BLaER1 (cell line): Measurements from ENCODE around the gene ERG.
A peak's percentile ranks its signal among the peaks of the same experiment; 100 is the strongest.

ENCODE experiments used
- H3K27ac ChIP-seq: shearing (Covaris generic); formaldehyde crosslinking; 2 replicates; pipeline ENCODE4 v1.8.1; 2022
- H3K27me3 ChIP-seq: shearing (Covaris generic); formaldehyde crosslinking; 2 replicates; pipeline ENCODE4 v1.8.1; 2022
- H3K36me3 ChIP-seq: shearing (Covaris generic); formaldehyde crosslinking; 2 replicates; pipeline ENCODE4 v1.8.1; 2022
- H3K4me1 ChIP-seq: shearing (Covaris generic); formaldehyde crosslinking; 2 replicates; pipeline ENCODE4 v1.8.1; 2022
- H3K4me2 ChIP-seq: shearing (Covaris generic); formaldehyde crosslinking; 2 replicates; pipeline ENCODE4 v1.8.1; 2022
- H3K4me3 ChIP-seq: shearing (Covaris generic); formaldehyde crosslinking; 2 replicates; pipeline ENCODE4 v1.8.1; 2022
- H3K9ac ChIP-seq: shearing (Covaris generic); formaldehyde crosslinking; 2 replicates; pipeline ENCODE4 v1.8.1; 2022
- H3K9me3 ChIP-seq: shearing (Covaris generic); formaldehyde crosslinking; 2 replicates; pipeline ENCODE4 v1.8.1; 2022
- H4K20me1 ChIP-seq: shearing (Covaris generic); formaldehyde crosslinking; 2 replicates; pipeline ENCODE4 v1.8.1; 2022
- Cebpa-rat ChIP-seq: shearing (Covaris generic); IDR thresholded peaks from 2 replicates; pipeline ENCODE4 v1.8.1; 2022

Gene ERG

DNA sequence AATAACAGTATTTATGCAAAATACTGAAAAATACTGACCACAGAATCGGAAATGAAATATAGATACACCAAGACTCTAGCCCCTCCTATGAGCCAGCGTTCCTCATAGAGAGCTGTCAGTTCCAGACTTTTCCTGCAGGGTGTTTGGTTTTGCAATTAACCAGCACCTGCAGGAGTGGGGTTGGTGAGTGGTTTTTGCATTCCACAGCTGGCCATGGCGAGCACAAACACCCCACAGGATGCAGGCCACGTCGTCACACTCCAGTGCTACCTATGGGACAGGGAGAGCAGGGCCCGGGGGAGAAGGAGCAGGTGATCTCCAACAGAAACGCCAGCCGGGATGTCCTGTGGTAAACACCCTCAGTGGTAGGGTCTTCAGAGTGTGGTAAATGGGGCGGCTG lies 94.1 kb downstream of the ERG start:
- Histone ChIP-seq H3K4me2 (peak overlapping the region; percentile 77), H3K4me3 (peak overlapping the region; percentile 13; the same call in 1 of the 2 replicates), H3K27ac (peak overlapping the region; percentile 89), H4K20me1 (no peaks in the 10 kb centered on the region), H3K9ac (peak overlapping the region; percentile 5; the same call in 1 of the 2 replicates), H3K4me1 (peaks cover 90% of the 10 kb centered on the region), H3K36me3 (peaks cover 79% of the 10 kb centered on the region), H3K27me3 (no peaks in the 10 kb centered on the region), H3K9me3 (peaks cover 21% of the 10 kb centered on the region)
- peak; percentile 56; the same call in 1 of the 2 replicates for TF ChIP-seq Cebpa-rat

DNA sequence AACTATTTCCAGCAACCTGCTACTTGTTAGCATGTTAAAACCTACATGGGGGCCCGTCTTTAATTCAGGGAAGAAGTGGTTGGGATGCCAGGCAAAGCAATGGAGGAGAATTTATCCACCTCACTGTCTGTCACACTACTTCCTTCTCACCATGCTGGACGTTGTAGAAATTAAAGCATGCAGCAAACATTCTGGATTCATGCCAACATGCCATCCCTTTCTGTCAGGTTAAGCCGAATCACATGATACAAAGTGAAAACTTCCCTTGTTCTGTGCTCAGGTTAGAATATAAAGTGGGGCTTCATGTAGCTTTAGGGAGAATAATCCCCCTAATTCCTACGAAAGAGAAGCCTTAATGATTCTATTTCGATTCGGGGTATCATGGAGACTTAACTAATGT lies 95.5 kb downstream of the ERG start:
- no peak overlapping the region for H3K4me3 ChIP-seq
- peak overlapping the region; percentile 77 for H3K4me2 ChIP-seq
- H3K27me3 ChIP-seq = no peaks in the 10 kb centered on the region
- no peak overlapping the region; the same call in 1 of the 2 replicates for H3K9ac ChIP-seq
- no peaks in the 10 kb centered on the region for H4K20me1 ChIP-seq
- peaks cover 79% of the 10 kb centered on the region for H3K4me1 ChIP-seq
- TF ChIP-seq Cebpa-rat = no peak
- peaks cover 80% of the 10 kb centered on the region for H3K36me3 ChIP-seq
- H3K27ac ChIP-seq = peak overlapping the region; percentile 89
- peaks cover 8% of the 10 kb centered on the region; the same call in 1 of the 2 replicates for H3K9me3 ChIP-seq

DNA sequence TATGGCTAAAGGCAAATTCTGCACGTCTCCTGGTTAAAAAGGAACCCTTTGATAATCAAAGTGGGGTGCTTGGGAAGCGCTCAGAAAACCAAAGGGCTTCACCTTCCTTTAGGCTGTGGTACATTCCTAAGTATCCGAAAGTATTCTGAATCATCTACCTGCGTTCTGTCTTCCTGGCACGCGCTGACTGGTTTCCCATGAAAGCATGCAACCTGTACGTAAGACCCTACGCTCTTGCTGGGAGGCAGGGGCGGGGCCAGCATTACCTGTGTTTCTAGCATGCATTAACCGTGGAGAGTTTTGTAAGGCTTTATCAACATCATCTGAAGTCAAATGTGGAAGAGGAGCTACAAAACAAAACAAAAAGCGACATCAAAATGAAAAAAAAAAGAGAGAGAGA lies 96.0 kb downstream of the ERG start:
- Histone ChIP-seq H3K9me3 (peaks cover 8% of the 10 kb centered on the region; the same call in 1 of the 2 replicates), H4K20me1 (no peaks in the 10 kb centered on the region), H3K4me1 (peaks cover 82% of the 10 kb centered on the region), H3K36me3 (peaks cover 85% of the 10 kb centered on the region), H3K4me3 (no peak overlapping the region), H3K4me2 (peak overlapping the region; percentile 77), H3K9ac (no peak overlapping the region; the same call in none of the 2 replicates), H3K27me3 (no peaks in the 10 kb centered on the region), H3K27ac (peak overlapping the region; percentile 89)
- TF ChIP-seq Cebpa-rat = no peak

DNA sequence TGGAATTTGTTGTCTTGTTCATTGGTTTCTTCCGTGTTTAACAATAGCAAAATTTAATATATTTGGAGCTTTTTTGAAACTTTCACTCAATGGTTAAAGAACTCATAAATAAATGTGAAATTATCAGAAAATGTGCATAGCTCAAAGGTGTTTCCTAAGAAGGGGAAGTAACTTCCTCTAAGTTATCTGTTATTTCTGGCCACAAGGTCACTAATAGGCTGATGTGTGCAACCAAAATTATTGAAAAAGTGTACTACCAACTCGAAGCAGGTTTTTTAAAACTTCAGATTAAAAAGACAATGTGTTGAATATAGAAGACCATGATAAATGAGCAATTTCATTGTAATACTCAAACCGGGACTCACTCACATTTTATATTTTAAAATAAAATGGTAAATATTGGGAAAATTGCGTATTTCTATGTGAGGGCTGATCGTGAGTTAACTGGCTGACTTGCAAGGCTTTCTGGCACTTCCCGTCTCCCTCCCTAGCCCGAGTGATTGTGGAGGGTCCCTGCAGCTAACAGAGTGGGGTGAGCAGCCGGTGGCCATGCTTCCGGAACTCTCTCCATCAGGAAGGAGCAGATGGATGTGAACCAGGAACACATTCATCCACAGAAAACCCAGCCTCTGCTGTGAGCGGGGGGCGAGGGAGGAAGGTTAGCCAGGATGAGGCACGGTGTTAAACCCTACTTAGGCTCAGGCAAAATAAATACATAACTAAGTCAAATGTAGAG lies 96.9 kb downstream of the ERG start:
- Histone ChIP-seq H3K4me2 (peak overlapping the region; percentile 77), H3K4me1 (peaks cover 82% of the 10 kb centered on the region), H3K27ac (peak overlapping the region; percentile 89), H3K36me3 (peaks cover 86% of the 10 kb centered on the region), H3K27me3 (no peaks in the 10 kb centered on the region), H3K4me3 (no peak overlapping the region), H3K9ac (peak overlapping the region; percentile 42), H4K20me1 (no peaks in the 10 kb centered on the region), H3K9me3 (peaks cover 2% of the 10 kb centered on the region; the same call in 1 of the 2 replicates)
- no peak for TF ChIP-seq Cebpa-rat

DNA sequence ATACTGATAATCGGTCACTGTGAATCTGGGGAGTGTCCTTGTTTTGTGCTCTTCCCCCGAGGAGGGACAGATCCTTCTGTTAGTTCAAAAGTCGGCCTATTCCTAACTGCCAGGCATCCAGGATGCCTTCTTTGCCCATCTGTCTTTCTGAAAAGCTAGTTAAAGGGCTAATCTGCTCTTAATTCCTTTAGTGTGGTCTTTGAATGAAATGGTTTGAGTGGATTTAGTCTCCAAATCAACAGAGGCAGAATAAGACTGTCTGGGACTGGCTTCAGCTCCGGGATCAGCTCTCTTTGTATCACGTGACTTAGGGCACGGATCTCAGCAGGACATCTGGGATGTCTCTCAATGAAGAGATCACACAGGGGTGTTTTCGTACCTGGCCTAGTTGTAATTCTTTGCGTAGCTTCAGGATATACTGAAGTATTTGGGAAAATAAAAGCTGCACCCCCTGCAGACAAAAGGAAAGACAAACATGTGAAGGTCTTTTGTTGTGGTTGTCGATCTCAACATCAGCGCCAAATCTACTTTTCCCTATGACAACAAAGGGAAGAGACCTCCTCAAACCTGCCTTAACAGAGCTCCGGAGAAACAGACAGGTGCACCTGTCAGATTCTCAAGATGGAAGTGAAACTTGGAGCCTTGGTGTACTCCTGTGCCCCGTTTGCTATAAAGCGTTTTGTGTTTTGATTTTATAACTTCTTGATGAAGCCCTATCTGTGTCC lies 97.9 kb downstream of the ERG start:
- no peak overlapping the region for H3K4me2 ChIP-seq
- peaks cover 90% of the 10 kb centered on the region for H3K36me3 ChIP-seq
- H3K4me3 ChIP-seq = no peak overlapping the region
- H3K27me3 ChIP-seq = no peaks in the 10 kb centered on the region
- H3K9ac ChIP-seq = no peak overlapping the region
- no peaks in the 10 kb centered on the region for H3K9me3 ChIP-seq
- no peaks in the 10 kb centered on the region for H4K20me1 ChIP-seq
- H3K27ac ChIP-seq = peak overlapping the region; percentile 89
- H3K4me1 ChIP-seq = peaks cover 82% of the 10 kb centered on the region
- no peak for TF ChIP-seq Cebpa-rat

DNA sequence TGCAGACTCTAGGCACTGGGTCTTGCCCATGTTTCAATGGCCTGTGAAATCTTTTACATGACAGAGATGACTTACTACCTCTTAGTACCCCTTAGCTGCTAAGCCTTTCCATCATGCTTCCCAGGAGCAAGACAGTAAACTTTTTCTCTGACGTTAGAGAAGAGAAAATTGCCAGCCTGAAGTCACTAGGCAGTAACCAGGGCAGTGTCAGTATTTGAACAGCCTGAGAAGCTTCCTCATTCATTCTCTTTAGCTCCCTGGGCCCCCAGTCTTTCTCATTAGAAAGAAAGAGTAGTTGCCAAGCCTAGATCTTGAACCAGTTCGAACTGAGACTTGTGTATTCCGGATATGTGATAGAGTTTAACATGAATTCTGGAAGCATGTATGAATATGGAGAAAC lies 99.2 kb downstream of the ERG start:
- Histone ChIP-seq H3K27me3 (no peaks in the 10 kb centered on the region), H4K20me1 (no peaks in the 10 kb centered on the region), H3K9me3 (no peaks in the 10 kb centered on the region), H3K4me1 (peaks cover 71% of the 10 kb centered on the region), H3K4me3 (no peak overlapping the region), H3K27ac (peak overlapping the region; percentile 89; the same call in 1 of the 2 replicates), H3K4me2 (no peak overlapping the region), H3K36me3 (peaks cover 96% of the 10 kb centered on the region), H3K9ac (no peak overlapping the region)
- no peak for TF ChIP-seq Cebpa-rat

DNA sequence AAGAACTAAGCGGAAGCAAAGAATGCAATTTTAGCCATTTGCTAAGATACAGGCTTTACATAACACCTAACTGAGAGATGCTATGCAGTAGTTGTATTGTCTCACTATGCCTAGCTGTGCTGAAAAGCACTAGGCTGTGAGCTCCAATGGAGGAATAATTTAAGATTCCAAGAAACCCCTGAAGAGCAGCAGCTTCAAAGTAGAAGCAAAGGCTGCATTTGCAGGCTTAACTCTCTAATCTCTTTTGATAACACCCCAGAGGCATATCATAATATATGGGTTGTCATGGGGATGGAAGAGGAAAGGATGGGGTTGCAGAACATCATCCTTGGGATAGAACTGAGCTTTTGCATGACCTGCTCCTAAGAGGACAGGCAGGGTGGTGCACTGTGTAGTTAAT lies 102.0 kb downstream of the ERG start:
- Histone ChIP-seq H3K27me3 (no peaks in the 10 kb centered on the region), H3K4me2 (no peak overlapping the region), H3K36me3 (peaks cover 99% of the 10 kb centered on the region), H3K9ac (no peak overlapping the region), H4K20me1 (no peaks in the 10 kb centered on the region), H3K4me1 (peaks cover 45% of the 10 kb centered on the region), H3K9me3 (no peaks in the 10 kb centered on the region), H3K4me3 (no peak overlapping the region), H3K27ac (no peak overlapping the region)
- no peak for TF ChIP-seq Cebpa-rat

DNA sequence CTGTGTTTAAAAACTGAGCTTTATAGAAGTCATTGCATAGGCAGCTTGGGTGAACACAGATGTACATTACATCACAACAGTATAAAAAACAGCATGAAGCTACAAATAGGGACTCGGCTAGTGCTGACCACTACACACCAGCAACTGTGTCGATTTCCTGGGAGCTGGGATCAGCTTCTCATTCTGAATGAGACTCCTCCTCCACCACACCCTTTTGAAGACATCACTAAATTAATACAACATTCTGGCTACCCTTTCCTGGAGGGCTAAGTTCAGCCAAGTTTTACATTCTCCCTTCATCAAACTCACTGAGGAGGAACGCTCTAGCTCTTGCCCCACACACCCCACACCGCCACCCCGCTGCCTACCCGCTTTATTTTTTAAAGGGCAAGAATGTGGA lies 102.7 kb downstream of the ERG start:
- no peaks in the 10 kb centered on the region for H4K20me1 ChIP-seq
- H3K9ac ChIP-seq = no peak overlapping the region
- no peak for TF ChIP-seq Cebpa-rat
- no peak overlapping the region for H3K4me3 ChIP-seq
- H3K27ac ChIP-seq = peak overlapping the region; percentile 27; the same call in 1 of the 2 replicates
- no peaks in the 10 kb centered on the region for H3K27me3 ChIP-seq
- no peaks in the 10 kb centered on the region for H3K9me3 ChIP-seq
- H3K36me3 ChIP-seq = peaks cover 99% of the 10 kb centered on the region
- H3K4me1 ChIP-seq = peaks cover 45% of the 10 kb centered on the region
- H3K4me2 ChIP-seq = 0 out of 2 replicates have a peak overlapping the region, but pooled peaks have one; percentile 10

DNA sequence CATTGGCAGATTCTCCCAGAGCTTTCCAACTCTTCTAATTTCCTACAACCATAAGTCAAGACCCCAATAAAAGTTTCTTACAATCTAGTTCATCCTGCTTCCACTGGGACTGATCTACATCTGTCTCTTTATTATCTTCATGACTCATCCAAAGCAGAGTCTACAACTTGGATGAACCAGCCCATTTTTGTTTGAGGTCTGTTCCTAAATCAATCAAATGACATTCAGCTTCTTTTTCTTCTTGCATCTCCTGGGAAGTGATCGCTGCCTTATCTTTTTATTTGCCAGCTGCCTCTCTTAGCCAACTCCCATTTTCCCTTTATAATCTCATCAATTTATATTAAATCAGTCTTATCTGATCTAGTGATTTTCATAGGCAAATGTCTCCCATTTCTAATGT lies 105.6 kb downstream of the ERG start:
- H3K27me3 ChIP-seq = no peaks in the 10 kb centered on the region
- no peak for TF ChIP-seq Cebpa-rat
- peaks cover 60% of the 10 kb centered on the region for H3K4me1 ChIP-seq
- H3K9me3 ChIP-seq = no peaks in the 10 kb centered on the region
- H3K9ac ChIP-seq = no peak overlapping the region
- no peaks in the 10 kb centered on the region for H4K20me1 ChIP-seq
- H3K4me3 ChIP-seq = no peak overlapping the region
- H3K4me2 ChIP-seq = no peak overlapping the region
- peaks cover 98% of the 10 kb centered on the region for H3K36me3 ChIP-seq
- no peak overlapping the region for H3K27ac ChIP-seq

DNA sequence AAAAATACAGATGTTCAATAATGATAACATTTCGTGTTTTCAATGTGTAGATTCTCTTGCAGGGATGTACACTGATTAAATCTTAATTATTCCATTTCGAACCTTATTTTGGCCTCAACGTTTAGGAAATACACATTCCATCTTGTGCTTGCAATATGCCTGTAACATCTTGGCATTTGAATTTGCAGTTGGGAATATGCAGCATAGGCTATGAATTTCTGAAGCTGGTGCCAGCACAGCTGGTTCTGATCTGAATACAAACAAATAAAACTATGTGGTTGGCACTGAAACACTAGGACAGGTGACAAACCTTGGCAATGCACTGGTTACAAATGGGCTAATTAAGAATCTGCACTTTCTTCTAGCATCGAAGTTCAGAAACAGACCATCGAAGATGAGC lies 108.4 kb downstream of the ERG start:
- no peaks in the 10 kb centered on the region for H3K9me3 ChIP-seq
- peaks cover 76% of the 10 kb centered on the region for H3K36me3 ChIP-seq
- no peak overlapping the region; the same call in 1 of the 2 replicates for H3K27ac ChIP-seq
- H3K27me3 ChIP-seq = no peaks in the 10 kb centered on the region
- no peak overlapping the region for H3K9ac ChIP-seq
- H4K20me1 ChIP-seq = no peaks in the 10 kb centered on the region
- H3K4me2 ChIP-seq = no peak overlapping the region; the same call in 1 of the 2 replicates
- no peak for TF ChIP-seq Cebpa-rat
- no peak overlapping the region for H3K4me3 ChIP-seq
- peaks cover 67% of the 10 kb centered on the region for H3K4me1 ChIP-seq
